Vagina (tissue), 2 donors: ENCODE results near the gene EHD3. TPM values are rescaled to one million over a fixed set of nuclear protein-coding genes. Genes with fewer than 3 reads are reported as not detected.

Experiments
- DNase-seq, 2 donors: peaks; one replicate each; pipeline ENCODE4 v3.0.0-alpha.2; 2017; ENCODE audit errors: extremely low spot score in 2 of 2
- H3K27ac ChIP-seq: fragments of 200-600 bp; sonication (generic); one replicate; pipeline ENCODE4 v1.5.1; 2019
- H3K27me3 ChIP-seq: fragments of 200-600 bp; sonication (generic); one replicate; pipeline ENCODE4 v1.5.1; 2019
- H3K36me3 ChIP-seq, 2 donors: fragments of 200-600 bp; sonication (generic); one replicate each; pipeline ENCODE4 v1.5.1; 2017 to 2019
- H3K4me1 ChIP-seq: fragments of 200-600 bp; sonication (generic); one replicate; pipeline ENCODE4 v1.5.1; 2019
- H3K4me3 ChIP-seq, 2 donors: fragments of 200-600 bp; sonication (generic); 1 replicate in 1 of 2; 2 replicates in 1 of 2; pipeline ENCODE4 v1.5.1; 2016 to 2019
- H3K9me3 ChIP-seq: fragments of 200-600 bp; sonication (generic); one replicate; pipeline ENCODE4 v1.5.1; 2019
- POLR2A ChIP-seq, 2 donors: fragments of 450-650 bp; IDR thresholded peaks; one replicate each; pipeline ENCODE4 v1.6.1; 2017; ENCODE audit warnings: antibody characterized with exemption in 2 of 2, mild to moderate bottlenecking in 2 of 2, moderate library complexity in 2 of 2
- POLR2AphosphoS5 ChIP-seq, 2 donors: sonication (generic); formaldehyde crosslinking; IDR thresholded peaks; one replicate each; pipeline ENCODE4 v1.9.0; 2017; ENCODE audit warnings: antibody characterized with exemption in 2 of 2, mild to moderate bottlenecking in 2 of 2, low read depth in 1 of 2; ENCODE audit not compliant: insufficient read depth in 1 of 2
- intact Hi-C: fragments of 100-400 bp; cut with DNase I; formaldehyde crosslinking; loops from one replicate; pipeline ENCODE4 v1.15.1; 2023
- total RNA-seq: library from RNA; depleted of rRNA; stranded (reverse); fragments of >200 nt; gene quantifications from one replicate; pipeline ENCODE4 v1.2.3, GENCODE V29; 2016
- TF ChIP-seq, protein P1 (sequence below), 3 experiments: fragments of 450-650 bp in 2 of 3; fragments of 200-600 bp in 1 of 3; sonication (generic) in 1 of 3; IDR thresholded peaks; one replicate each; pipeline ENCODE4 v1.5.1; 2017 to 2019; ENCODE audit warnings: antibody characterized with exemption in 3 of 3, mild to moderate bottlenecking in 2 of 3, moderate library complexity in 2 of 3

Gene EHD3
- total RNA-seq, 1 donor from 2014 or later = 10.3 TPM

DNA sequence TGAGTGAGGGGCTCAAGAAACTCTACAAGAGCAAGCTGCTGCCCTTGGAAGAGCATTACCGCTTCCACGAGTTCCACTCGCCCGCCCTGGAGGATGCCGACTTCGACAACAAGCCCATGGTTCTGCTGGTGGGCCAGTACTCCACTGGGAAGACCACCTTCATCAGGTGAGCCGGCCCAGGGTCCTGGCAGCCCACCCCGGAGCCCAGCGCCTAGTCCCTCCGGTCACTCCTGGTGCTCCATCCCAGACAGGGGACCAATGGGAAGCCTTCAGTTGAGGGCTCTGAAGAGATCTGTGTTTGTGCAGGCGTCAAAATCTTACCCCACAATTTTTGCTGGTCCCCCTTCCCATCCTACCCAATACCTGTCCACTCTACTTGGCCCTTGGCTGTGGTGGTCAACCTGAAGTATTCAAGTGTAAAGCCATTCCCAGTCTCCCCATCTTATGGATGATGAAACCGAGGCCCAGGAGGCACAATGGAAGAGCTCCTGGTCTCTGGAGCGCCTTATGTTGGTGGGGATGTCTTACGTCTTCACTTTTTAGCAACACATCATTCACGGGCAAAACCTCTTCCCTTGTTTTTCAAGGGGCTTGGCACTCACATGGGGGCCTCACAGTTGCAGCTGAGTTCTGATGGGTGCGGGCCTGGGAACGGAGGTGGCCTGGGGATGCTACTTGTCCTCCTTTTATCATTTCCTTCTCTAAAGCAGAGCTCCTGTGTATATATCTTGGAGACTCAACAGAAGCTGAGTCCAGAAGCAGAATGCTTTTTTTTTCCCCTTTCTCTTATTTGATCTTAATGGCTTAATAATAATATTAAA, 941 bp downstream of the EHD3 start:
- intact Hi-C loops = no loop called here
- no peaks in the 10 kb centered on the region for H3K27me3 ChIP-seq
- DNase-seq = peak; percentile 81 to 85
- H3K9me3 ChIP-seq = no peaks in the 10 kb centered on the region
- H3K4me1 ChIP-seq = peaks cover 40% of the 10 kb centered on the region
- no peaks in the 10 kb centered on the region for H3K36me3 ChIP-seq
- peak overlapping the region; percentile 64 for H3K27ac ChIP-seq
- H3K4me3 ChIP-seq = peak overlapping the region; percentile 57 to 61
- TF ChIP-seq POLR2A (IDR thresholded peaks at IDR 0.05) = no peak
- no peak for TF ChIP-seq POLR2AphosphoS5 (IDR thresholded peaks at IDR 0.05; ENCODE audit: insufficient read depth in 1 of 2, low read depth in 1 of 2)
- TF ChIP-seq, protein P1, sequence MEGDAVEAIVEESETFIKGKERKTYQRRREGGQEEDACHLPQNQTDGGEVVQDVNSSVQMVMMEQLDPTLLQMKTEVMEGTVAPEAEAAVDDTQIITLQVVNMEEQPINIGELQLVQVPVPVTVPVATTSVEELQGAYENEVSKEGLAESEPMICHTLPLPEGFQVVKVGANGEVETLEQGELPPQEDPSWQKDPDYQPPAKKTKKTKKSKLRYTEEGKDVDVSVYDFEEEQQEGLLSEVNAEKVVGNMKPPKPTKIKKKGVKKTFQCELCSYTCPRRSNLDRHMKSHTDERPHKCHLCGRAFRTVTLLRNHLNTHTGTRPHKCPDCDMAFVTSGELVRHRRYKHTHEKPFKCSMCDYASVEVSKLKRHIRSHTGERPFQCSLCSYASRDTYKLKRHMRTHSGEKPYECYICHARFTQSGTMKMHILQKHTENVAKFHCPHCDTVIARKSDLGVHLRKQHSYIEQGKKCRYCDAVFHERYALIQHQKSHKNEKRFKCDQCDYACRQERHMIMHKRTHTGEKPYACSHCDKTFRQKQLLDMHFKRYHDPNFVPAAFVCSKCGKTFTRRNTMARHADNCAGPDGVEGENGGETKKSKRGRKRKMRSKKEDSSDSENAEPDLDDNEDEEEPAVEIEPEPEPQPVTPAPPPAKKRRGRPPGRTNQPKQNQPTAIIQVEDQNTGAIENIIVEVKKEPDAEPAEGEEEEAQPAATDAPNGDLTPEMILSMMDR (IDR thresholded peaks at IDR 0.05) = no peak

DNA sequence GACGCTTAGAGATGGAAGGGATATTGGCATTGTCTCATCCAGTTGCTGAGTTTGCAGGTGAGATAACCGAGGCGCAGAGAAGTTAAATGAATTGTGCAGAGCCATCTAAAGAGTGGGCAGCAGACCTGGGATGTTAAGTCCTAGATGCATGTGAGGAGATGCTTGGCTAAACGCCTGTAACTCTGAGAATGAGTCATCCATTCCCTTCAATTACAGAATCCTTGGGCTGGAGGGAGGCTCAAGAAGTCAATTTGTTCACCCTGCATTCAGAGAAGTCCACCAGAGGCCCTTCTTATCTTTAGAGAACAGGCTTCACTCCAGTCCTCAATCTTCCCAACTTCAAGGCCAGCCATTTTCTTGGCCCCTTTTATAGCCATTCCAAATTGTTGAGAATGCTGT, 1.6 kb downstream of the EHD3 start:
- Histone ChIP-seq H3K4me3 (no peak overlapping the region), H3K27ac (peak overlapping the region; percentile 64), H3K36me3 (no peaks in the 10 kb centered on the region), H3K27me3 (no peaks in the 10 kb centered on the region), H3K4me1 (peaks cover 46% of the 10 kb centered on the region), H3K9me3 (no peaks in the 10 kb centered on the region)
- TF ChIP-seq POLR2AphosphoS5 (IDR thresholded peaks at IDR 0.05; ENCODE audit: insufficient read depth in 1 of 2, low read depth in 1 of 2) (no peak), POLR2A (IDR thresholded peaks at IDR 0.05) (no peak)
- TF ChIP-seq, protein P1 (IDR thresholded peaks at IDR 0.05) = no peak
- DNase-seq = peak in 1 of 2 donors; percentile 67
- intact Hi-C loops = no loop called here

DNA sequence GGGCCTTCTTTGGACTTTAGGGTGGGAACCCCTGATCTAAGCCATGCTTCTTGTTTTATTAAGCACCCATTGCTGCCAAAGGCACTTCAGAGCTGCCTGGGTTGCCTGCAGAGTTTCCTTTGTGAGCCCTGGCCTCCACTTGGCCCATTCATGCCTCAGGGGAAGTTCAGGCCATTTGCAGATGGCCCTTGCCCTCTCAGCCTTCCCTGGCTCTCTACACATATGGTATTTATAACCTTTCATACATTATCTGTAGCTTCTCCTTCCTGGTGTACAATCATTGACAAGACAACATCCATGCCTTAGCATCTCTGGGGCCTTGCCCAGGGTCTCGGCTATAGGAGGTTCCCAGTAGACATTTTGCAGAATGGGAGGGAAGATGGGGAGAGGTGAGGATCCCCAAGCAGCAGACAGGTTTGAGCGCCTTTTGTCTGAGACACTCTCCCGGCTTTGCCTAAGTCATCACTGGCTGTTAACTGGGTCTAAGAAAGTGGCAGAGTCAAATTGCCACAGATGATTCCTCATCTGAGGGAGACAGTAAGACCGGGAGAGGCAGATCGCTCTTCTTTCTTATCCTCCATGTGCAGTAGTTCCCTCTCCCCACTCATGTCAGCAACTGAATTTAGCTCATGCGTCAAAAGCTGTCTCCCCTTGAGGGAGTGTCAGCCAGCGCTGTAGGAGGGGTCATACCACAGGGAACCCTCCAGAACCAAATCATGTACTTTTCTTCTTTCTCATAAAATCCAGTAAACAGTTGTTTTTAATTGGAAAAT, 2.7 kb downstream of the EHD3 start:
- H3K4me3 ChIP-seq = no peak overlapping the region
- no peaks in the 10 kb centered on the region for H3K9me3 ChIP-seq
- H3K36me3 ChIP-seq = no peaks in the 10 kb centered on the region
- peak in 1 of 2 donors; percentile 62 for DNase-seq
- intact Hi-C loops = no loop called here
- H3K4me1 ChIP-seq = peaks cover 51% of the 10 kb centered on the region
- no peak overlapping the region for H3K27ac ChIP-seq
- H3K27me3 ChIP-seq = no peaks in the 10 kb centered on the region
- TF ChIP-seq POLR2AphosphoS5 (IDR thresholded peaks at IDR 0.05; ENCODE audit: insufficient read depth in 1 of 2, low read depth in 1 of 2) (no peak), POLR2A (IDR thresholded peaks at IDR 0.05) (no peak)
- TF ChIP-seq, protein P1 (IDR thresholded peaks at IDR 0.05) = no peak

DNA sequence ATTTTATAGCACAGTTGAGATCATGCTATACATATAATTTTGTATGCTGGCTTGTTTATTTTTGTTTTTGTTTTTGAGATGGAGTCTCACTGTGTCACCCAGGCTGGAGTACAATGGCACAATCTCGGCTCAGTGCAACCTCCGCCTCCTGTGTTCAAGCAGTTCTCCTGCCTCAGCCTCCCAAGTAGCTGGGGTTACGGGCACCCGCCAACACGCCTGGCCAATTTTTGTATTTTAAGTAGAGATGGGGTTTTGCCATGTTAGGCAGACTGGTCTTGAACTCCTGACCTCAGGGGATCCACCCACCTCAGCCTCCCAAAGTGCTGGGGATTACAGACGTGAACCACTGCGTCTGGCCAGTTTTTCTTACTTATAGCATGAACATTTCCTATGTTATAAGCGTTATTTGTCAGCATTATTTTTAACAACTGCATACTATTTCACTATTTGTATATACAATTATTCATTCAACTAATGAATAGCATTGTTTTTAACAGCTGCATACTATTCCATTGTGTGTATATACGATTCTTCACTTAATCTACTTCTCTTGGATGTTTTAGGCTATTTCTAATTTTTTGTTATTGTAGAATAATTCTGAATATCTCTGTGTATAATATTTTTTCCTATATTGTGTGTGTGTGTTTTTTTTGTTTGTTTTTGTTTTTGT, 3.5 kb downstream of the EHD3 start:
- H3K9me3 ChIP-seq = no peaks in the 10 kb centered on the region
- no peak overlapping the region for H3K4me3 ChIP-seq
- intact Hi-C loops = no loop called here
- TF ChIP-seq, protein P1 (IDR thresholded peaks at IDR 0.05) = no peak
- TF ChIP-seq POLR2AphosphoS5 (IDR thresholded peaks at IDR 0.05; ENCODE audit: insufficient read depth in 1 of 2, low read depth in 1 of 2) (no peak), POLR2A (IDR thresholded peaks at IDR 0.05) (no peak)
- H3K36me3 ChIP-seq = no peaks in the 10 kb centered on the region
- DNase-seq = peak in 1 of 2 donors; percentile 13
- H3K27ac ChIP-seq = no peak overlapping the region
- no peaks in the 10 kb centered on the region for H3K27me3 ChIP-seq
- peaks cover 51% of the 10 kb centered on the region for H3K4me1 ChIP-seq
